AG09319 (cell line): ENCODE data around the gene CTXN1.

ENCODE experiments used
- DNase-seq: peaks from one replicate; pipeline ENCODE4 v3.0.0-alpha.2; 2010; ENCODE audit warnings: low read depth; ENCODE audit errors: extremely low read depth
- CTCF ChIP-seq: IDR thresholded peaks from 2 replicates; pipeline ENCODE4 v1.5.1; 2011; ENCODE audit warnings: low read depth, mild to moderate bottlenecking, inconsistent platforms, low read length, moderate library complexity

The CTXN1 gene

GRCh38 chr19:7968796-7969554 lies 43.0 kb upstream of the CTXN1 start:
- no peak for TF ChIP-seq CTCF
- no peak for DNase-seq

DNA sequence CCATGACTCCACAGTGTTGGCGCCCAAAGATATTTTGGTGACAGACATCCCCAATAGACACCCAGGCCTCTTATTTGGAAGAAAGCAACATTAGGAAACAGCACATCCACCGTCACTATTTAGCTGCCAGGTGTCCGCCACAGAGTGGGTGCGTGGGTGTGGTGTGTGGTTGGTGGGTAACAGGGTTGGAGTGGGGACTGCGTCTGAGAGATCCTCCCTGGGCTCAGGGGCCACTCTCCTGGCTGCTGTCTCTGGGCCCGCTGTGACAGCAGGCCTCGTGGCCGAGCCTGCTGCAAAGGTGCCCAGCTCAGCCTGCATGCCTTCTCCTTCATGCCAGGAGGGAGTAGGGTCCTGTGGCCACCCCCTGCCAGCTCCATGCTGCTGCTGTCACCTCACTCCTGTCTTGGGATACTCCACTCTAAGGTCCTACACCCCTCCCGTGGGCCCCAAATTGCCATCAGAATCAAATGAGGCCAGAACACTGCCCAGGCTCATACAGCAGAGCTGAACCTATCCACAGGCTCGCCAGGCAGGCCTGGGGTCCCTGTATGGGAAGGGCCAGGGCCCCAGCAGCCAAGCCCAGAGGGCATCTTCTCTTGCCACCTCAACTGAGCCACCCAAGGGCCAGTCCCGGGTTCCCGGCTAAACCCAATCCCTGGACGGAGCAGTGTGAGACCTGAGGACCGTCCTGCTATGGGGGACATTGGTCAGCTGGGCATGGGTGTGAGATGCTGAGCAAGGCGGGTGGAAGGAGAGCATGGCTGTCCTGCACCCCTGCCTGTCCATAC lies 42.3 kb upstream of the CTXN1 start:
- no peak for TF ChIP-seq CTCF
- DNase-seq = no peak

GRCh38 chr19:7965921-7966665 lies 40.2 kb upstream of the CTXN1 start:
- no peak for DNase-seq
- TF ChIP-seq CTCF = no peak

GRCh38 chr19:7965259-7965841 lies 39.4 kb upstream of the CTXN1 start:
- no peak for TF ChIP-seq CTCF
- no peak for DNase-seq

DNA sequence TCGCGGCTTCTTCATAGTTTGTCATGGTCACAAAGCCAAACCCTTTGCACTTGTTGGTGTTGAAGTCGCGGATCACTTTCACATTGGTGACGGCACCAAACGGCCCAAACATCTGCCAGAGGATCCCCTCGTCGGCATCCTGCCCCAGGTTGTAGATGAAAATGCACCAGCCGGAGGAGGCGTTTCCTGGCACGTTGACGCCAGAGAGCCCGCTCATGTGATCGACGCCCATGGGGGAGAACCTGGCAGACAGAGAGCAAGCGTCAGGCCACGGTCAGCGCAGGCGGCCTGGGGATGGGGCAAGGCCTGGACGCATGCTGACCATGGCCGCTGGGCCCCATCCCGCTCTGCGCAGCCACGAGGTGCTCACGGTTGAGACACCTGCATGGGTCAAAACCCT lies 37.6 kb upstream of the CTXN1 start:
- no peak for DNase-seq
- TF ChIP-seq CTCF = no peak

- TF ChIP-seq CTCF = no peak
These were observed 36.8 kb upstream of the CTXN1 start for GRCh38 chr19:7962644-7963268.

More at GRCh38 chr19:7962644-7963268, 36.8 kb upstream of the CTXN1 start:
- no peak for DNase-seq
